ENCODE measurements around the gene RAB15.

The RAB15 gene

DNA sequence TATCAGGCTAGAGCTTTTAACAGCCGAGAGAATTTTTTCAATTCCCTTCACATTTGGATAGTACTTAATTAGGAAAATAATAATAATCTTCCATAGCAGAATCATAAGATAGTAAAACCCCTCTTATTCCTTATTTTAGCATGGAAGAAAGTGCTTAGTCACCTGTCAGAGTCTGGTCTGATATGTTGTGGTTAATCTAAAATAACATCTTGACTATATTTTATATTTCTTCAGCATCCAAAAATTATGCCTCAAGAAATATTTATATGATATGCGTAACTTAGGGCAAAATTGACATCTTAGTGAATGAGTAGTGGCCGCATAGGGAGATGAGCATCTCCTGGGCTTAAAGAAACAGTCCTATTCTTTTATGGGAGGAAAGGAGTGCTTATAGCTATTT, 45.1 kb downstream of the RAB15 start:
- no peaks in the 10 kb centered on the region for H3K9me3 ChIP-seq (ENCODE audit: control insufficient read depth, insufficient read depth, low read depth, low read length)
- H3K4me3 ChIP-seq (ENCODE audit: low read depth, low read length) = no peak overlapping the region
- TF ChIP-seq WT1 (tag by site-specific recombination; IDR thresholded peaks at IDR 0.05) (no peak), ZNF585B (tag by site-specific recombination; IDR thresholded peaks at IDR 0.05) (no peak), ZNF623 (tag by site-specific recombination; IDR thresholded peaks at IDR 0.05) (no peak), ZNF433 (tag by site-specific recombination; IDR thresholded peaks at IDR 0.05; ENCODE audit: low read depth) (no peak), ZNF394 (tag by site-specific recombination; IDR thresholded peaks at IDR 0.05; ENCODE audit: borderline replicate concordance) (no peak), SP2 (tag by site-specific recombination; IDR thresholded peaks at IDR 0.05) (no peak), ZNF114 (tag by site-specific recombination; IDR thresholded peaks at IDR 0.05) (no peak), ZNF146 (tag by site-specific recombination; IDR thresholded peaks at IDR 0.05) (no peak), ZNF510 (tag by site-specific recombination; IDR thresholded peaks at IDR 0.05; ENCODE audit: insufficient replicate concordance) (no peak), GLIS2 (tag by site-specific recombination; IDR thresholded peaks at IDR 0.05) (no peak)
- TF ChIP-seq, protein P1, sequence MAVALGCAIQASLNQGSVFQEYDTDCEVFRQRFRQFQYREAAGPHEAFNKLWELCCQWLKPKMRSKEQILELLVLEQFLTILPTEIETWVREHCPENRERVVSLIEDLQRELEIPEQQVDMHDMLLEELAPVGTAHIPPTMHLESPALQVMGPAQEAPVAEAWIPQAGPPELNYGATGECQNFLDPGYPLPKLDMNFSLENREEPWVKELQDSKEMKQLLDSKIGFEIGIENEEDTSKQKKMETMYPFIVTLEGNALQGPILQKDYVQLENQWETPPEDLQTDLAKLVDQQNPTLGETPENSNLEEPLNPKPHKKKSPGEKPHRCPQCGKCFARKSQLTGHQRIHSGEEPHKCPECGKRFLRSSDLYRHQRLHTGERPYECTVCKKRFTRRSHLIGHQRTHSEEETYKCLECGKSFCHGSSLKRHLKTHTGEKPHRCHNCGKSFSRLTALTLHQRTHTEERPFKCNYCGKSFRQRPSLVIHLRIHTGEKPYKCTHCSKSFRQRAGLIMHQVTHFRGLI (tag by site-specific recombination; IDR thresholded peaks at IDR 0.05) = no peak
- TF ChIP-seq, protein P2, sequence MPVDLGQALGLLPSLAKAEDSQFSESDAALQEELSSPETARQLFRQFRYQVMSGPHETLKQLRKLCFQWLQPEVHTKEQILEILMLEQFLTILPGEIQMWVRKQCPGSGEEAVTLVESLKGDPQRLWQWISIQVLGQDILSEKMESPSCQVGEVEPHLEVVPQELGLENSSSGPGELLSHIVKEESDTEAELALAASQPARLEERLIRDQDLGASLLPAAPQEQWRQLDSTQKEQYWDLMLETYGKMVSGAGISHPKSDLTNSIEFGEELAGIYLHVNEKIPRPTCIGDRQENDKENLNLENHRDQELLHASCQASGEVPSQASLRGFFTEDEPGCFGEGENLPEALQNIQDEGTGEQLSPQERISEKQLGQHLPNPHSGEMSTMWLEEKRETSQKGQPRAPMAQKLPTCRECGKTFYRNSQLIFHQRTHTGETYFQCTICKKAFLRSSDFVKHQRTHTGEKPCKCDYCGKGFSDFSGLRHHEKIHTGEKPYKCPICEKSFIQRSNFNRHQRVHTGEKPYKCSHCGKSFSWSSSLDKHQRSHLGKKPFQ (tag by site-specific recombination; IDR thresholded peaks at IDR 0.05) = no peak
- TF ChIP-seq, protein P3, sequence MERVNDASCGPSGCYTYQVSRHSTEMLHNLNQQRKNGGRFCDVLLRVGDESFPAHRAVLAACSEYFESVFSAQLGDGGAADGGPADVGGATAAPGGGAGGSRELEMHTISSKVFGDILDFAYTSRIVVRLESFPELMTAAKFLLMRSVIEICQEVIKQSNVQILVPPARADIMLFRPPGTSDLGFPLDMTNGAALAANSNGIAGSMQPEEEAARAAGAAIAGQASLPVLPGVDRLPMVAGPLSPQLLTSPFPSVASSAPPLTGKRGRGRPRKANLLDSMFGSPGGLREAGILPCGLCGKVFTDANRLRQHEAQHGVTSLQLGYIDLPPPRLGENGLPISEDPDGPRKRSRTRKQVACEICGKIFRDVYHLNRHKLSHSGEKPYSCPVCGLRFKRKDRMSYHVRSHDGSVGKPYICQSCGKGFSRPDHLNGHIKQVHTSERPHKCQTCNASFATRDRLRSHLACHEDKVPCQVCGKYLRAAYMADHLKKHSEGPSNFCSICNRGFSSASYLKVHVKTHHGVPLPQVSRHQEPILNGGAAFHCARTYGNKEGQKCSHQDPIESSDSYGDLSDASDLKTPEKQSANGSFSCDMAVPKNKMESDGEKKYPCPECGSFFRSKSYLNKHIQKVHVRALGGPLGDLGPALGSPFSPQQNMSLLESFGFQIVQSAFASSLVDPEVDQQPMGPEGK (tag by site-specific recombination; IDR thresholded peaks at IDR 0.05) = no peak
- POLR2A ChIA-PET = interaction anchor here (1.9 kb wide), 1 partner anchor 9 kb away, joined by 8 read pairs; no protein-coding TSS in a partner anchor
- no peak overlapping the region for H3K27ac ChIP-seq (ENCODE audit: extremely low read depth, low read depth, low read length)
- H3K36me3 ChIP-seq (ENCODE audit: control insufficient read depth in 2 of 2, insufficient read depth in 1 of 2, low read length in 2 of 2) = peaks cover 56 to 68% of the 10 kb centered on the region in 2 experiments
- CTCF ChIA-PET = interaction anchor here (0.7 kb wide), 1 partner anchor 84 kb away, joined by 3 read pairs; no protein-coding TSS in a partner anchor
- no peaks in the 10 kb centered on the region for H3K4me1 ChIP-seq (ENCODE audit: control insufficient read depth, insufficient read depth, low read length)

DNA sequence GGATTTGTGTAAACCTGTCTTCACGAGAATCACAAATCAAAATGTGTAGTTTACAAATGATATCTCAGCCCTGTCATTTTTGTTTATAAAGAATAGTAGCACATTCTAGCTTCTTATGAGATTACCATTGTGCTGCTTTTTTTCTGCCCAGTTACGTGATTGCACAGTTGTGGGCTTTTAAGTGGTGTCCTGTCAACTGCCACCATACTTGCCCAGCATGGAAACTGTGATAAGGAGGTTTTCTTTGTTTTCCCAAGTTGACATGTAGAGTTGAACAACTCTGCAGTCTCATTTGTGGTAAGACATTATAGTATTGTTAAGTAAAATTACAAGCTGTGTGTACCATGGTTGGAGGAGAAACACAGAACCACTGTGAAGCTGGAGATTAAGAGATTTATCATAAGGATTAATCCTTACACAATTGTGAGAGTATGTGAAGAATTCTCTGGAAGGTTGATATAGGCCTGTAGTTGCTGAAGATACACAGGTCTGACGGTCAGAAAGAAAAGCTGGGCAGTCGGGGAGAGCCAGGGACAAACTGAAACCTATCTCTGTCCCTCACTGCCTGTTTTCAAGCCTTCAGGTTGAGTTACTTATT, 45.6 kb downstream of the RAB15 start:
- Histone ChIP-seq H3K9me3 (ENCODE audit: control insufficient read depth, insufficient read depth, low read depth, low read length) (no peaks in the 10 kb centered on the region), H3K36me3 (ENCODE audit: control insufficient read depth in 2 of 2, insufficient read depth in 1 of 2, low read length in 2 of 2) (peaks cover 52 to 63% of the 10 kb centered on the region in 2 experiments), H3K4me1 (ENCODE audit: control insufficient read depth, insufficient read depth, low read length) (no peaks in the 10 kb centered on the region), H3K27ac (ENCODE audit: extremely low read depth, low read depth, low read length) (no peak overlapping the region), H3K4me3 (ENCODE audit: low read depth, low read length) (no peak overlapping the region)
- POLR2A ChIA-PET = interaction anchor here (1.9 kb wide), 1 partner anchor 10 kb away, joined by 8 read pairs; no protein-coding TSS in a partner anchor
- TF ChIP-seq ZFP69B (tag by site-specific recombination; IDR thresholded peaks at IDR 0.05) (no peak), FEZF1 (tag by site-specific recombination; IDR thresholded peaks at IDR 0.05) (peak; percentile 57)
- CTCF ChIA-PET = interaction anchor here (0.6 to 1.3 kb wide), 3 partner anchors 33 to 1408 kb away, joined by 3 read pairs; no protein-coding TSS in a partner anchor

DNA sequence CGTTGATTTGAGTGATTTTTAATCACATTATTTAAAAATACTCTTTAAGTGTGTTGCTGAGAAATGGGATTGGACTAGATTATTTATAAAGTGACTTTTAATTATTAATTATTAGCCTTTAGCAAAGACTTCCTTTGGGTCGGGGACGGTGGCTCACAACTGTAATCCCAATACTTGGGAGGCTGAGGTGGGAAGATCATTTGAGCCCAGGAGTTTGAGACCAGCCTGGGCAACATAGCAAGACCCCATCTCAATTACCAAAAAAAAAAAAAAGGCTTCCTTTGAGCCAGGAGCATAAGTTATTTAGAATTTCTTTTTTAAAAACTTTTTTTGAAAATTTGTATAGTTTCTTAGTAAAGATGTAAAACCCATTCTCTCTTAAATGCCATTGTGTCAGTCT, 49.1 kb downstream of the RAB15 start:
- Histone ChIP-seq H3K27ac (ENCODE audit: extremely low read depth, low read depth, low read length) (no peak overlapping the region), H3K36me3 (ENCODE audit: control insufficient read depth in 2 of 2, insufficient read depth in 1 of 2, low read length in 2 of 2) (peaks cover 30 to 37% of the 10 kb centered on the region in 2 experiments), H3K4me3 (ENCODE audit: low read depth, low read length) (no peak overlapping the region), H3K4me1 (ENCODE audit: control insufficient read depth, insufficient read depth, low read length) (no peaks in the 10 kb centered on the region), H3K9me3 (ENCODE audit: control insufficient read depth, insufficient read depth, low read depth, low read length) (no peaks in the 10 kb centered on the region)
- TF ChIP-seq ZNF121 (tag by site-specific recombination; IDR thresholded peaks at IDR 0.05) = peak; percentile 68; the same call in 1 of the 2 replicates
- no peak for TF ChIP-seq ZNF423 (tag by site-specific recombination; IDR thresholded peaks at IDR 0.05)
- CTCF ChIA-PET = interaction anchor here (0.7 kb wide), 4 partner anchors 14 to 532 kb away, joined by 4 to 5 read pairs (median 4); no protein-coding TSS in a partner anchor
- POLR2A ChIA-PET = interaction anchor here (0.7 kb wide), 1 partner anchor 124 kb away, joined by 5 read pairs; no protein-coding TSS in a partner anchor
